IMR-90 (cell line): ENCODE data around the gene RAD51B. TPM values are rescaled to one million over a fixed set of nuclear protein-coding genes. Genes with fewer than 3 reads are reported as not detected.

Experiments
- ATAC-seq: fragments of 200-7000 bp; cut with Tn5 transposase; 2 replicates; pipeline ENCODE4 v1.9.1; 2020; ENCODE audit warnings: low read depth, mild to moderate bottlenecking, moderate library complexity
- BruUV-seq: library from RNA; stranded (reverse); fragments of 400-500 nt; replicated peaks from 2 replicates; lab custom pipeline; 2021; lab: Mats Ljungman, UMichigan
- CTCF ChIA-PET: fragments of 300-600 bp; formaldehyde crosslinking; extraction: SDS; loops from one replicate; lab custom pipeline; 2021; ENCODE audit warnings: antibody characterized with exemption; lab: Yijun Ruan, JAX
- POLR2A ChIA-PET: fragments of 300-600 bp; sonication (Branson Sonifier 250); formaldehyde crosslinking; loops from one replicate; lab custom pipeline; 2022; ENCODE audit warnings: antibody characterized with exemption; ENCODE audit not compliant: unreplicated experiment; lab: Charles Lee
- DNase-seq: peaks from one replicate; pipeline ENCODE4 v3.0.0; 2013
- H2AFZ ChIP-seq: replicated peaks from 2 replicates; pipeline ENCODE3; 2013; ENCODE audit warnings: low read length, mild to moderate bottlenecking; ENCODE audit not compliant: poor library complexity
- H2AK5ac ChIP-seq: 2 replicates; pipeline ENCODE4 v1.6.1; 2013; ENCODE audit warnings: low read depth, low read length, inconsistent platforms
- H2AK9ac ChIP-seq: replicated peaks from 2 replicates; pipeline ENCODE3; 2013; ENCODE audit warnings: mild to moderate bottlenecking, low read depth, low read length, moderate library complexity; ENCODE audit not compliant: poor library complexity
- H2BK120ac ChIP-seq: 2 replicates; pipeline ENCODE4 v1.6.1; 2013; ENCODE audit warnings: low read depth, low read length, inconsistent platforms
- H2BK15ac ChIP-seq: 3 replicates; pipeline ENCODE4 v1.6.1; 2013; ENCODE audit warnings: low read depth, low read length, inconsistent platforms
- H2BK20ac ChIP-seq: 2 replicates; pipeline ENCODE4 v1.6.1; 2013; ENCODE audit warnings: low read depth, mild to moderate bottlenecking, inconsistent platforms, low read length, moderate library complexity
- H2BK5ac ChIP-seq: 2 replicates; pipeline ENCODE4 v1.6.1; 2013; ENCODE audit warnings: mild to moderate bottlenecking, low read depth, low read length, inconsistent platforms; ENCODE audit not compliant: poor library complexity, severe bottlenecking
- H3K14ac ChIP-seq: replicated peaks from 2 replicates; pipeline ENCODE4 v1.6.1; 2013; ENCODE audit warnings: low read depth, low read length, inconsistent platforms
- H3K18ac ChIP-seq: 2 replicates; pipeline ENCODE4 v1.6.1; 2013; ENCODE audit warnings: low read depth, low read length, control low read depth
- H3K23ac ChIP-seq: 2 replicates; pipeline ENCODE4 v1.6.1; 2013; ENCODE audit warnings: low read depth, low read length, inconsistent platforms
- H3K27ac ChIP-seq: 2 replicates; pipeline ENCODE4 v1.5.1; 2013; ENCODE audit warnings: mild to moderate bottlenecking, control low read depth, low read length; ENCODE audit not compliant: insufficient read depth
- H3K27me3 ChIP-seq: 2 replicates; pipeline ENCODE4 v1.6.1; 2013; ENCODE audit warnings: low read length; ENCODE audit not compliant: control insufficient read depth, insufficient read depth
- H3K36me3 ChIP-seq: 2 replicates; pipeline ENCODE4 v1.6.1; 2013; ENCODE audit warnings: low read length, mixed read lengths; ENCODE audit not compliant: control insufficient read depth, insufficient read depth
- H3K4ac ChIP-seq: 2 replicates; pipeline ENCODE4 v1.6.1; 2013; ENCODE audit warnings: low read depth, low read length, inconsistent platforms
- H3K4me1 ChIP-seq: 2 replicates; pipeline ENCODE4 v1.6.1; 2013; ENCODE audit warnings: low read length, mixed read lengths; ENCODE audit not compliant: control insufficient read depth, insufficient read depth
- H3K4me2 ChIP-seq: 2 replicates; pipeline ENCODE4 v1.6.1; 2013; ENCODE audit warnings: low read depth, mild to moderate bottlenecking, control low read depth, low read length, moderate library complexity
- H3K4me3 ChIP-seq: 2 replicates; pipeline ENCODE4 v1.5.1; 2013; ENCODE audit warnings: low read depth, mild to moderate bottlenecking, control low read depth, low read length, moderate library complexity; ENCODE audit not compliant: insufficient read depth
- H3K56ac ChIP-seq: 2 replicates; pipeline ENCODE4 v1.6.1; 2013; ENCODE audit warnings: low read length, inconsistent platforms; ENCODE audit not compliant: insufficient read depth; ENCODE audit errors: extremely low read depth
- H3K79me1 ChIP-seq, 2 experiments: 2 replicates each; pipeline ENCODE4 v1.6.1; 2013; ENCODE audit warnings: low read length in 2 of 2, inconsistent platforms in 1 of 2, low read depth in 1 of 2
- H3K9ac ChIP-seq: 2 replicates; pipeline ENCODE4 v1.6.1; 2013; ENCODE audit warnings: low read depth, low read length, control low read depth
- H3K9me1 ChIP-seq: 2 replicates; pipeline ENCODE4 v1.6.1; 2013; ENCODE audit warnings: low read length, inconsistent platforms; ENCODE audit not compliant: insufficient read depth
- H3K9me3 ChIP-seq: 2 replicates; pipeline ENCODE4 v1.6.1; 2013; ENCODE audit warnings: low read length; ENCODE audit not compliant: control insufficient read depth, insufficient read depth
- H4K20me1 ChIP-seq: 2 replicates; pipeline ENCODE4 v1.6.1; 2013; ENCODE audit warnings: low read length, inconsistent platforms; ENCODE audit not compliant: insufficient read depth
- H4K5ac ChIP-seq: 2 replicates; pipeline ENCODE4 v1.6.1; 2013; ENCODE audit warnings: mild to moderate bottlenecking, low read depth, low read length, control low read depth
- H4K8ac ChIP-seq, 2 experiments: 2 replicates each; pipeline ENCODE4 v1.6.1; 2013; ENCODE audit warnings: low read depth in 2 of 2, low read length in 2 of 2, control low read depth in 1 of 2, inconsistent platforms in 1 of 2
- H4K91ac ChIP-seq: 2 replicates; pipeline ENCODE4 v1.6.1; 2013; ENCODE audit warnings: low read depth, low read length, inconsistent platforms; ENCODE audit not compliant: insufficient read depth
- BHLHE40 ChIP-seq: fragments of 150-350 bp; IDR thresholded peaks from 2 replicates; pipeline ENCODE4 v1.6.1; 2016; ENCODE audit warnings: mild to moderate bottlenecking, low read depth, low read length
- CEBPB ChIP-seq: IDR thresholded peaks from 2 replicates; pipeline ENCODE4 v1.6.1; 2012; ENCODE audit warnings: low read depth, low read length, improper control_type of control experiment
- FOS ChIP-seq: fragments of 150-350 bp; IDR thresholded peaks from 2 replicates; pipeline ENCODE4 v1.6.1; 2016; ENCODE audit warnings: low read depth, low read length
- MAFK ChIP-seq: IDR thresholded peaks from 2 replicates; pipeline ENCODE4 v1.6.1; 2012; ENCODE audit warnings: low read depth, low read length, improper control_type of control experiment
- MAZ ChIP-seq: IDR thresholded peaks from 2 replicates; pipeline ENCODE4 v1.6.1; 2012; ENCODE audit warnings: low read depth, mild to moderate bottlenecking, low read length, improper control_type of control experiment, moderate library complexity, borderline replicate concordance
- MXI1 ChIP-seq: IDR thresholded peaks from 2 replicates; pipeline ENCODE4 v1.6.1; 2012; ENCODE audit warnings: low read depth, mild to moderate bottlenecking, low read length, moderate library complexity, borderline replicate concordance
- NFE2L2 ChIP-seq: fragments of 150-350 bp; IDR thresholded peaks from 2 replicates; pipeline ENCODE4 v1.6.1; 2016; ENCODE audit warnings: low read depth, mild to moderate bottlenecking, low read length
- POLR2A ChIP-seq: IDR thresholded peaks from 2 replicates; pipeline ENCODE4 v1.6.1; 2012; ENCODE audit warnings: mild to moderate bottlenecking, low read depth, low read length
- RAD21 ChIP-seq: IDR thresholded peaks from 2 replicates; pipeline ENCODE4 v1.6.1; 2012; ENCODE audit warnings: low read length, improper control_type of control experiment
- RCOR1 ChIP-seq: IDR thresholded peaks from 2 replicates; pipeline ENCODE4 v1.6.1; 2012; ENCODE audit warnings: mild to moderate bottlenecking, low read length, improper control_type of control experiment; ENCODE audit not compliant: insufficient replicate concordance
- RFX5 ChIP-seq: IDR thresholded peaks from 2 replicates; pipeline ENCODE4 v1.8.0; 2012; ENCODE audit warnings: low read depth, mild to moderate bottlenecking, low read length, moderate library complexity
- USF2 ChIP-seq: fragments of 150-350 bp; IDR thresholded peaks from 2 replicates; pipeline ENCODE4 v1.6.1; 2017; ENCODE audit warnings: mild to moderate bottlenecking, antibody characterized with exemption, low read length, low read depth
- WGBS, 2 experiments: methylation state at CpG; one replicate each; pipeline versions ENCODE4 v1.1.5 to v1.1.7; 2013; ENCODE audit warnings: missing lambda C conversion rate in 2 of 2; ENCODE audit not compliant: insufficient read length in 1 of 2; ENCODE audit errors: extremely low coverage in 2 of 2; 5-methylcytosine and 5-hydroxymethylcytosine counted together
- dilution Hi-C: fragments of 300-500 bp; cut with HindIII; formaldehyde crosslinking; loops from one replicate; pipeline ENCODE4 v1.14.3; 2018; ENCODE audit warnings: low sequenced_read_pairs; ENCODE audit not compliant: unreplicated experiment
- in situ Hi-C: fragments of 300-500 bp; cut with MboI; formaldehyde crosslinking; loops from 3 replicates; pipeline ENCODE4 v1.14.3; 2019; ENCODE audit warnings: low sequenced_read_pairs, inconsistent platforms, mixed read lengths
- intact Hi-C: fragments of 100-400 bp; cut with micrococcal nuclease; formaldehyde crosslinking; loops from 2 replicates; pipeline ENCODE4 v1.10.0; 2022
- polyA plus RNA-seq, 3 experiments: library from polyadenylated mRNA; depleted of rRNA; stranded (reverse); fragments of >200 nt; gene quantifications; 2 replicates each; pipeline ENCODE4 v1.2.3, GENCODE V29; 2012; ENCODE audit warnings: low replicate concordance in 1 of 3
- total RNA-seq: library from RNA; depleted of rRNA; stranded (reverse); fragments of >200 nt; gene quantifications from 2 replicates; pipeline ENCODE4 v1.2.3, GENCODE V29; 2012
- TF ChIP-seq, protein P1 (sequence below): conservative IDR thresholded peaks from 2 replicates; pipeline ENCODE4 v1.5.1; 2012; ENCODE audit warnings: mild to moderate bottlenecking, low read depth, low read length, improper control_type of control experiment

Gene RAD51B
- total and polyA plus RNA-seq, 2 of the 4 experiments (the other 2 are of a cell fraction), result 5.1 to 18.8 TPM

DNA sequence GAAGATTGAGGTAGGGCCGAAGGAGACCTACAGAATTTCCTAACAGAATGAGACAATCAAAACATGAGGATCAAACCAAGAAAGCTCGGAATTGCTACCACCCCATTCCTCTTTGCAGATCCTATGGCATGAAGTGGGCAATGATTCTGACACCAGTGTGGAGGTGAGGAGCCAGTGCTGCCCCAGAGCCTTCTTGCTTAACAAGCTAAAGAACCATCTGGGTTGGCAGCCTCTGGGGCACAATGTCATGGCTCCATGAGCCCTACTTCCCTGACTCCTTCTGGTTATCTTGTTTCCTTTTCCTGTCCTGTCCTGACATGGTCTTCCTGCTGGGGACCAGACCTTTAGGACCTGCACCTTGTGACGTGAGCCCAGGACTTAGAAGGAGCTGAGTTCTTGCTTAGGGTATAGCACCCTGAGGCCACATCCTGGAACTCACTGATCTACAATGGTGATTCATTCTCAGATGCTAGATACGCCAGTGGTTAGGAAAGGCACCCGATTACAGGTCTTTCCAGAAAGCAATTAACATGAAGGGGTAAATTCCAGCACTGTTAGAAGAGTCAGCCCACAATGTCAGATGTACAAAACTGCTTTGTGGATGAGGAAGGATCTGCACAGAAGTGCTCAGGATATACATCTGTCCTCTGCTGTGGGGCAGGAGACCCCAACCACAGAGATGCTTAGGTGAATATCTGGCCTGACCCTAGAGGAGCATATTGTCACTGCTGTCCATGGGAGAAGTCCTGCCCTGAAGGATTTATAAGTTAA lies 649.0 kb downstream of the RAD51B start (continued):
- TF ChIP-seq USF2 (no peak), CEBPB (no peak)

DNA sequence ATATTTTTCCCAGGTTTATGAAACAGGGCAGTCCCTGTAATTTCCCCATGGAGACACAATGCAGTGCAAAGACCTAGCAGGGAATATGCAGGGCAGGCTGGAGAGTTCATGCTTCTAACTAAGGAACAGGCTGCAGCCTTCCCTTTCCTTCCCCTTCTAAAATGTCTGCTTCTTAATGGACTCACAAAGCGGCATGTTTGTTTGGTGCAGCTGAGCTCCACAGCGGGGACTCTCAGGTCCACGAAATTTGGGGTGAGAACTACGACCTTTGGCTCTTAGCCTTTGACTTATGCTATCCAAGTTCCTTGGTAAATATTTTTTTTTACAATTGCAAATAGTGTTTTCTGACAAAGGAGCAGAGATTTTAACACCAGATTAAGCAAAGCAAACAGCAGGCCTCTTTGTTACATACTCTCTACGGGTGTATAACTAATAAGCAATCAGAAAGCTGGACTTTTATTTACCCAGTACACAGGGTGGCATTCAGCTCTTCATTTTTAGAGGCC lies 649.7 kb downstream of the RAD51B start:
- H3K79me1 ChIP-seq, result peaks cover 0 to 3% of the 10 kb centered on the region in 2 experiments; a peak in 1 of 4 replicates
- in situ Hi-C loops (no loop called here), intact Hi-C loops (loop anchor here (10.0 kb wide), 2 partner anchors 216 to 326 kb away; partner anchors contain the start of gene ZFP36L1), dilution Hi-C loops (no loop called here)
- H2BK5ac ChIP-seq, result no peak overlapping the region
- H3K9ac ChIP-seq, result no peak overlapping the region
- 100% methylated on average over 1 of the region's 5 CpGs; no CpG with 5 or more reads in 1 of the 2 experiments for WGBS, 2 experiments
- no peaks in the 10 kb centered on the region for H3K36me3 ChIP-seq
- no peak overlapping the region for H3K4ac ChIP-seq
- DNase-seq, result no peak
- no peak overlapping the region for H3K14ac ChIP-seq
- H3K9me3 ChIP-seq, result no peaks in the 10 kb centered on the region
- no peak overlapping the region for H3K18ac ChIP-seq
- no peak overlapping the region for H4K8ac ChIP-seq
- ChIA-PET POLR2A (no interaction called here), CTCF (no interaction called here)
- H3K9me1 ChIP-seq, result peaks cover 11% of the 10 kb centered on the region
- H3K4me3 ChIP-seq, result no peak overlapping the region
- H3K27me3 ChIP-seq, result no peaks in the 10 kb centered on the region
- H4K5ac ChIP-seq, result no peak overlapping the region
- H4K20me1 ChIP-seq, result no peaks in the 10 kb centered on the region
- no peak overlapping the region for H2AFZ ChIP-seq
- H3K4me1 ChIP-seq, result peaks cover 8% of the 10 kb centered on the region
- no peak overlapping the region for H2BK20ac ChIP-seq
- H2BK15ac ChIP-seq, result no peak overlapping the region
- H3K23ac ChIP-seq, result no peak overlapping the region
- no peak overlapping the region for H3K4me2 ChIP-seq
- no peak overlapping the region for H3K56ac ChIP-seq
- ATAC-seq, result no peak
- no peak overlapping the region for H2AK5ac ChIP-seq
- H2BK120ac ChIP-seq, result no peak overlapping the region
- H4K91ac ChIP-seq, result no peak overlapping the region
- H2AK9ac ChIP-seq, result no peak overlapping the region
- no TSS peak for BruUV-seq
- no peak overlapping the region for H3K27ac ChIP-seq
- TF ChIP-seq MAZ (no peak), POLR2A (no peak), USF2 (no peak), FOS (no peak), RFX5 (no peak), NFE2L2 (no peak), RCOR1 (no peak), BHLHE40 (no peak), RAD21 (no peak), CEBPB (no peak), MAFK (no peak), MXI1 (no peak)
- TF ChIP-seq, protein P1, sequence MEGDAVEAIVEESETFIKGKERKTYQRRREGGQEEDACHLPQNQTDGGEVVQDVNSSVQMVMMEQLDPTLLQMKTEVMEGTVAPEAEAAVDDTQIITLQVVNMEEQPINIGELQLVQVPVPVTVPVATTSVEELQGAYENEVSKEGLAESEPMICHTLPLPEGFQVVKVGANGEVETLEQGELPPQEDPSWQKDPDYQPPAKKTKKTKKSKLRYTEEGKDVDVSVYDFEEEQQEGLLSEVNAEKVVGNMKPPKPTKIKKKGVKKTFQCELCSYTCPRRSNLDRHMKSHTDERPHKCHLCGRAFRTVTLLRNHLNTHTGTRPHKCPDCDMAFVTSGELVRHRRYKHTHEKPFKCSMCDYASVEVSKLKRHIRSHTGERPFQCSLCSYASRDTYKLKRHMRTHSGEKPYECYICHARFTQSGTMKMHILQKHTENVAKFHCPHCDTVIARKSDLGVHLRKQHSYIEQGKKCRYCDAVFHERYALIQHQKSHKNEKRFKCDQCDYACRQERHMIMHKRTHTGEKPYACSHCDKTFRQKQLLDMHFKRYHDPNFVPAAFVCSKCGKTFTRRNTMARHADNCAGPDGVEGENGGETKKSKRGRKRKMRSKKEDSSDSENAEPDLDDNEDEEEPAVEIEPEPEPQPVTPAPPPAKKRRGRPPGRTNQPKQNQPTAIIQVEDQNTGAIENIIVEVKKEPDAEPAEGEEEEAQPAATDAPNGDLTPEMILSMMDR, result no peak
